ENCODE data around the gene NUDCD2.

NUDCD2 gene

DNA sequence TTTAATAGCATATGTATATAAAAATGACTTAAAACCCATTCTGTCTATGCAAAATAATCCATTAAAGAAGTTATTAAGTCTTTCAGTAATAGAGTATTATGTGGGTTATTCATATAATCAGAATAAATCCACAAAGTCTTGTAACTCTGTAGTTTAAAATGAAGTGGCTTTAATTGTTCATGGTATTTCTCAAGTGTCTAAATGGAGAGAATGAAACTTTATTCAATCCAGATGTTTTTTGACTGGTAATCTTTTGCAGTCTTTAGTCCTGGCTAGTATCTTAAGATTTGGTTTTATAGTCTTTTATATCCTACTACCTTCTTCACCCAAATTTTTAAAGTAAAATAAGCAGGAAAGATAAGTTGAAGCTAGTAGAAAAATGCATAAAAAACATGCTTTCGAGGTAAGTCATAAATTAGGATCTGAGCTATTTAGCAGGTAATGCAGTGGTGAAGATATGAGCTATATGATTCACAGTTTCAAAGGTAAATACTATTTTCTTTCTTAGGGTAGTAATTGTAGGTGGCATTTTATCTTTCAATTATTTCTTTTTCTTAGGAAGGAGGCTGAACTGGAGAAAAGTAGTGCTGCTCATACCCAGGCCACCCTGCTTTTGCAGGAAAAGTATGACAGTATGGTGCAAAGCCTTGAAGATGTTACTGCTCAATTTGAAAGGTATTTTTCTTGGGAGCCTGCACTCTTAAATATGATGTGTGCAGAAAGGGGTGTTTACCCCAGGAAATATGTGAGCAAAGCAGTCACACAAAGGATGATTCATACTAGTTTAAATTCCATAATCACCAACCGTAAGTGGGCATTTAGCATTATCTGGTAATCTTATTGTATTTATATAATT, 18.5 kb upstream of the NUDCD2 start:
- Mint-ChIP-seq H3K9me3 (no peaks in the 10 kb centered on the region), H3K36me3 (ENCODE audit: low read depth) (peaks cover 84% of the 10 kb centered on the region), H3K27ac (no peak overlapping the region), H3K4me3 (no peak overlapping the region), H3K27me3 (ENCODE audit: low read depth, poor library complexity) (no peaks in the 10 kb centered on the region), H3K4me1 (no peaks in the 10 kb centered on the region)
- TF ChIP-seq, protein P1, sequence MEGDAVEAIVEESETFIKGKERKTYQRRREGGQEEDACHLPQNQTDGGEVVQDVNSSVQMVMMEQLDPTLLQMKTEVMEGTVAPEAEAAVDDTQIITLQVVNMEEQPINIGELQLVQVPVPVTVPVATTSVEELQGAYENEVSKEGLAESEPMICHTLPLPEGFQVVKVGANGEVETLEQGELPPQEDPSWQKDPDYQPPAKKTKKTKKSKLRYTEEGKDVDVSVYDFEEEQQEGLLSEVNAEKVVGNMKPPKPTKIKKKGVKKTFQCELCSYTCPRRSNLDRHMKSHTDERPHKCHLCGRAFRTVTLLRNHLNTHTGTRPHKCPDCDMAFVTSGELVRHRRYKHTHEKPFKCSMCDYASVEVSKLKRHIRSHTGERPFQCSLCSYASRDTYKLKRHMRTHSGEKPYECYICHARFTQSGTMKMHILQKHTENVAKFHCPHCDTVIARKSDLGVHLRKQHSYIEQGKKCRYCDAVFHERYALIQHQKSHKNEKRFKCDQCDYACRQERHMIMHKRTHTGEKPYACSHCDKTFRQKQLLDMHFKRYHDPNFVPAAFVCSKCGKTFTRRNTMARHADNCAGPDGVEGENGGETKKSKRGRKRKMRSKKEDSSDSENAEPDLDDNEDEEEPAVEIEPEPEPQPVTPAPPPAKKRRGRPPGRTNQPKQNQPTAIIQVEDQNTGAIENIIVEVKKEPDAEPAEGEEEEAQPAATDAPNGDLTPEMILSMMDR (IDR thresholded peaks at IDR 0.05), result no peak
- DNase-seq, result no peak

DNA sequence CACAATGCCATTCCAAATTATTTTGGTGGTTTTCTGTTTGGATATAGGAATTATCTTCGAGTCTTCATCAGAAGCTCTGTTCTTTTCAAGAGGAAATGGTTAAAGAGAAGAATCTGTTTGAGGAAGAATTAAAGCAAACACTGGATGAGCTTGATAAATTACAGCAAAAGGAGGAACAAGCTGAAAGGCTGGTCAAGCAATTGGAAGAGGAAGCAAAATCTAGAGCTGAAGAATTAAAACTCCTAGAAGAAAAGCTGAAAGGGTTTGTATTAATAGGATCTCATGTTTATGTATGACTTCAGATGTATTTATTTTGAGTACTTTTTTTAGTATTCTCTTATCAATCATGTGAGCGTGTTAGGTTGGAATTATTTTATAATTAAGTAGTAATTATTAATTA, 15.5 kb upstream of the NUDCD2 start:
- Mint-ChIP-seq H3K4me3 (no peak overlapping the region), H3K27ac (no peak overlapping the region), H3K9me3 (no peaks in the 10 kb centered on the region), H3K36me3 (ENCODE audit: low read depth) (peaks cover 84% of the 10 kb centered on the region), H3K4me1 (no peaks in the 10 kb centered on the region), H3K27me3 (ENCODE audit: low read depth, poor library complexity) (no peaks in the 10 kb centered on the region)
- no peak for DNase-seq
- TF ChIP-seq, protein P1 (IDR thresholded peaks at IDR 0.05), result no peak

DNA sequence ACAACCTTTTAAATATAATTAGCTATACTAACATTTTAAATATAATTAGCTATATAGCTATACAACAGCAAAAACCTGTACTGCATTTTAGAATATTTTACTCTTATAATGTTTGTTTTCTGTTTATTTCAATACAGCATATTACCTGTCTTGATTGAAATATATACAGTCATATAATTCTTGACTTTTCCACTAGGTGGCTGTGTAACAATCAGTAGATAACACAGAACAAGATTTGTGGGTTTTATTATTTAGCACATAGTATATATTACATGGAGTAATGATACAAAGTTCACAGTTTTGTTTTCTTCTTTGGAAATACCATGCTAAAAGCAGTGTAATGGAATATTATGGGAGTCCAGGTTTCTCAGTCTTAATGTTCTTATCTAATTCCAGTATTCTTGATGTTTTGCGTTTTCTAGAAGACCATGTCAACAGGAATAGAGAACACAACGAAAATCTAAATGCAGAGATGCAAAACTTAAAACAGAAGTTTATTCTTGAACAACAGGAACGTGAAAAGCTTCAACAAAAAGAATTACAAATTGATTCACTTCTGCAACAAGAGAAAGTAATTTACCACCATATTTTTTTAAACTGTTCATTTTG, 13.8 kb upstream of the NUDCD2 start:
- no peaks in the 10 kb centered on the region for H3K27me3 Mint-ChIP-seq (ENCODE audit: low read depth, poor library complexity)
- no peak for DNase-seq
- no peak overlapping the region for H3K4me3 Mint-ChIP-seq
- no peaks in the 10 kb centered on the region for H3K4me1 Mint-ChIP-seq
- TF ChIP-seq, protein P1 (IDR thresholded peaks at IDR 0.05), result peak; percentile 25
- H3K9me3 Mint-ChIP-seq, result no peaks in the 10 kb centered on the region
- H3K27ac Mint-ChIP-seq, result no peak overlapping the region
- peaks cover 81% of the 10 kb centered on the region for H3K36me3 Mint-ChIP-seq (ENCODE audit: low read depth)

DNA sequence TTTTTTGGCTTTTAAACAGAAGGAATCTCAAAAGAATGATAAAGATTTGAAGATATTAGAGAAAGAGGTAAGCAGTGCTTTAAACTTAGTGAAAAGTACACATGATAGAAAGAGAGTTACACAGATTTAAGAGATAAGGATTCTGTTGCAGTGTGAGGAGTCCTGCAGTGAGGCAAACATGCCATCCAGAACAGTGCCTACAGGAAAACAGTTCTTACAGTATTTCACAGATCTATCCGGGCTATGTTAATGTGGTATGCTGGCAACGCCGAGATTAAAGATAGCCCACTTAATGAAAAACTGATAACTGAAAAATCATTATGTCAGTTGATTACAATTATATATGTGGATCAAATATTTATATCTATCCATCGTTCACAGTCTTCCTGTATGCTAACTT, 7.8 kb upstream of the NUDCD2 start:
- DNase-seq, result no peak
- no peaks in the 10 kb centered on the region for H3K4me1 Mint-ChIP-seq
- peaks cover 63% of the 10 kb centered on the region for H3K36me3 Mint-ChIP-seq (ENCODE audit: low read depth)
- H3K4me3 Mint-ChIP-seq, result no peak overlapping the region
- H3K27me3 Mint-ChIP-seq (ENCODE audit: low read depth, poor library complexity), result no peaks in the 10 kb centered on the region
- H3K27ac Mint-ChIP-seq, result peak overlapping the region; percentile 73
- TF ChIP-seq, protein P1 (IDR thresholded peaks at IDR 0.05), result no peak
- peaks cover 4% of the 10 kb centered on the region for H3K9me3 Mint-ChIP-seq

DNA sequence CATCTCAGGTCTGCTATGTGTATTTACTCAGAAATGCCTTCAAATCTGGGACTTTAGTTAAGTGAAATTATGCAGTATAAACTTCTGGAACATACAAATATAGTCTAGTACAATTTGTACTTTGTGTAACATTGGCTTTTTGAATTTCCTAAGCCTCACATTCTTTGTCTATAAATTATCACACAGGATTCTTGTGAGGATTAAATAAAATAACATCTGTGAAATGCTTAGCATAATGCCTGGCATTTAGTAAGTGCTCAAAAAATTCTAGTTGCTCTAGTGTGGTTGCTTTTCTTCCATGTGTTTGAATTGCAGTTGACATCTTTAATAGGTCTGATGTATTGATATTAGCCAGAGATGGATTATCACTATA, 3.1 kb upstream of the NUDCD2 start:
- H3K4me3 Mint-ChIP-seq, result no peak overlapping the region

More for the DNA sequence above, 3.1 kb upstream of the NUDCD2 start:
- Mint-ChIP-seq H3K36me3 (ENCODE audit: low read depth) (peaks cover 31% of the 10 kb centered on the region), H3K27me3 (ENCODE audit: low read depth, poor library complexity) (peaks cover 4% of the 10 kb centered on the region), H3K4me1 (peaks cover 18% of the 10 kb centered on the region), H3K27ac (no peak overlapping the region), H3K9me3 (peaks cover 4% of the 10 kb centered on the region)
- DNase-seq, result no peak
- TF ChIP-seq, protein P1 (IDR thresholded peaks at IDR 0.05), result no peak
